Pulmonary artery endothelial cell (primary cell): Measurements from ENCODE around the gene RECQL5. TPM values are rescaled to one million over a fixed set of nuclear protein-coding genes. Genes with fewer than 3 reads are reported as not detected.

Source experiments
- DNase-seq: peaks from one replicate; pipeline ENCODE4 v3.0.0-alpha.2; 2011; ENCODE audit warnings: low read depth, low spot score
- total RNA-seq: library from RNA; depleted of rRNA; stranded (reverse); fragments of >200 nt; gene quantifications from 2 replicates; pipeline ENCODE4 v1.2.3, GENCODE V29; 2014

Gene RECQL5
- total RNA-seq, 1 donor from 2014 or later: 12.0 TPM

GRCh38 chr17:75688209-75688825 is 21.4 kb upstream of the RECQL5 start:
- DNase-seq: no peak

- DNase-seq: no peak
Observed at GRCh38 chr17:75685499-75685898, 18.5 kb upstream of the RECQL5 start.

GRCh38 chr17:75684924-75685323 is 18.0 kb upstream of the RECQL5 start:
- no peak for DNase-seq

- DNase-seq: no peak
Observed at GRCh38 chr17:75684249-75684648, 17.3 kb upstream of the RECQL5 start.

- DNase-seq: no peak
Observed at GRCh38 chr17:75683583-75683982, 16.6 kb upstream of the RECQL5 start.

- no peak for DNase-seq
Observed at GRCh38 chr17:75681289-75681688, 14.3 kb upstream of the RECQL5 start.

GRCh38 chr17:75680431-75680830 is 13.5 kb upstream of the RECQL5 start:
- no peak for DNase-seq

- DNase-seq: no peak
Observed at GRCh38 chr17:75679706-75680211, 12.8 kb upstream of the RECQL5 start.

- no peak for DNase-seq
Observed at GRCh38 chr17:75676461-75676860, 9.5 kb upstream of the RECQL5 start.

- DNase-seq: no peak
Observed at GRCh38 chr17:75673487-75673886, 6.5 kb upstream of the RECQL5 start.

- DNase-seq: no peak
Observed at GRCh38 chr17:75672011-75672410, 5.1 kb upstream of the RECQL5 start.

GRCh38 chr17:75670868-75671267 is 3.9 kb upstream of the RECQL5 start:
- DNase-seq: no peak

- no peak for DNase-seq
Observed at GRCh38 chr17:75668489-75668888, 1.5 kb upstream of the RECQL5 start.

GRCh38 chr17:75667825-75668224 is 871 bp upstream of the RECQL5 start:
- no peak for DNase-seq

GRCh38 chr17:75665981-75666380 is 973 bp downstream of the RECQL5 start:
- no peak for DNase-seq

GRCh38 chr17:75664099-75664549 is 2.8 kb downstream of the RECQL5 start:
- no peak for DNase-seq

GRCh38 chr17:75662511-75662910 is 4.4 kb downstream of the RECQL5 start:
- no peak for DNase-seq

GRCh38 chr17:75661531-75661930 is 5.4 kb downstream of the RECQL5 start:
- DNase-seq: no peak

- DNase-seq: no peak
Observed at GRCh38 chr17:75658237-75658636, 8.7 kb downstream of the RECQL5 start.

- DNase-seq: no peak
Observed at GRCh38 chr17:75654176-75654575, 12.8 kb downstream of the RECQL5 start.

- no peak for DNase-seq
Observed at GRCh38 chr17:75652934-75653549, 13.9 kb downstream of the RECQL5 start.

- no peak for DNase-seq
Observed at GRCh38 chr17:75652341-75652740, 14.6 kb downstream of the RECQL5 start.

GRCh38 chr17:75650874-75651273 is 16.1 kb downstream of the RECQL5 start:
- no peak for DNase-seq
